Measurements from ENCODE around the gene GLYAT.

Gene GLYAT, protein sequence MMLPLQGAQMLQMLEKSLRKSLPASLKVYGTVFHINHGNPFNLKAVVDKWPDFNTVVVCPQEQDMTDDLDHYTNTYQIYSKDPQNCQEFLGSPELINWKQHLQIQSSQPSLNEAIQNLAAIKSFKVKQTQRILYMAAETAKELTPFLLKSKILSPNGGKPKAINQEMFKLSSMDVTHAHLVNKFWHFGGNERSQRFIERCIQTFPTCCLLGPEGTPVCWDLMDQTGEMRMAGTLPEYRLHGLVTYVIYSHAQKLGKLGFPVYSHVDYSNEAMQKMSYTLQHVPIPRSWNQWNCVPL

DNA sequence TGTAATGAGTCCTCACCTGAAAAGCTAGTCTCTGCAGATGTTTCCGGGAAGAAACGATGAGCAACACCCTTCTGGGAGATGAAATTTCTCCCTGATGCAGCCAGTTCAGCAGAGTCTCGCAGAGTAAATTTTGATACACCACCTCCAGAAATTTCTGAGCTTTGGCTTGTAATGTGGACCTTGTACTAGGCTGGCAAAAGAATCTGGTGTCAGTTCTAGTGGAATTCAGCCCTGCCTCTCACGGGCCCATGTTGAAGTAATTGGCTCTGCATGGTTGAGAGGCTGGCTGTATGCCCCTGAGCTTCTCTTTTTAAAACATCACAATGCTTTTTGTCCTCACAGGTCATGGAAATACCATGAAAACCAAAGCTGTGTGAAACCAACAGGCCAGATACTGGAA is at the start of gene GLYAT:
Gene GLYAT, minus strand, starts transcription at position 125 of the 400 bp plus-strand sequence. CDS start 7,447 bp downstream, outside the sequence.
- no peak for DNase-seq (ENCODE audit: low read depth)
- H3K4me3 ChIP-seq (ENCODE audit: low read depth, low read length), result no peak within 1 kb of the TSS
- TF ChIP-seq, protein P1, sequence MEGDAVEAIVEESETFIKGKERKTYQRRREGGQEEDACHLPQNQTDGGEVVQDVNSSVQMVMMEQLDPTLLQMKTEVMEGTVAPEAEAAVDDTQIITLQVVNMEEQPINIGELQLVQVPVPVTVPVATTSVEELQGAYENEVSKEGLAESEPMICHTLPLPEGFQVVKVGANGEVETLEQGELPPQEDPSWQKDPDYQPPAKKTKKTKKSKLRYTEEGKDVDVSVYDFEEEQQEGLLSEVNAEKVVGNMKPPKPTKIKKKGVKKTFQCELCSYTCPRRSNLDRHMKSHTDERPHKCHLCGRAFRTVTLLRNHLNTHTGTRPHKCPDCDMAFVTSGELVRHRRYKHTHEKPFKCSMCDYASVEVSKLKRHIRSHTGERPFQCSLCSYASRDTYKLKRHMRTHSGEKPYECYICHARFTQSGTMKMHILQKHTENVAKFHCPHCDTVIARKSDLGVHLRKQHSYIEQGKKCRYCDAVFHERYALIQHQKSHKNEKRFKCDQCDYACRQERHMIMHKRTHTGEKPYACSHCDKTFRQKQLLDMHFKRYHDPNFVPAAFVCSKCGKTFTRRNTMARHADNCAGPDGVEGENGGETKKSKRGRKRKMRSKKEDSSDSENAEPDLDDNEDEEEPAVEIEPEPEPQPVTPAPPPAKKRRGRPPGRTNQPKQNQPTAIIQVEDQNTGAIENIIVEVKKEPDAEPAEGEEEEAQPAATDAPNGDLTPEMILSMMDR (IDR thresholded peaks at IDR 0.05; ENCODE audit: low read depth, low read length, missing control alignments), result no peak
- in situ Hi-C loops (cut with HindIII; ENCODE audit: low sequenced_read_pairs), result no loop called here

DNA sequence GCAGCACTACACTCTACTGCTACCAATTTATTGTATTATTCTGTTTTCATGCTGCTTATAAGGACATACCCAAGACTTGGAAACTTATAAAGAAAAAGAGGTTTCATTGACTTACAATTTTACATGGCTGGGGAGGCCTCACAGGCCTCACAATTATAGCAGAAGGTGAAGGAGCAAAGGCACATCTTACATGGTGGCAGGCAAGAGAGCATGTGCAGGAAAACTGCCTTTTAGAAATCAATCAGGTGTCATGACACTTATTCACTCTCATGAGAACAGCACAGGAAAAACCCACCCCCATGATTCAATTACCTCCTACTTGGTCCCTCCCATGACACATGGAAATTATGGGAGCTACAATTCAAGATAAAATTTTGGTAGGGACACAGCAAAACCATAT is 49.6 kb upstream of the GLYAT start:
- TF ChIP-seq, protein P1 (IDR thresholded peaks at IDR 0.05; ENCODE audit: low read depth, low read length, missing control alignments), result no peak
- H3K4me3 ChIP-seq (ENCODE audit: low read depth, low read length), result no peak overlapping the region
- in situ Hi-C loops (cut with HindIII; ENCODE audit: low sequenced_read_pairs), result no loop called here
- DNase-seq (ENCODE audit: low read depth), result no peak

DNA sequence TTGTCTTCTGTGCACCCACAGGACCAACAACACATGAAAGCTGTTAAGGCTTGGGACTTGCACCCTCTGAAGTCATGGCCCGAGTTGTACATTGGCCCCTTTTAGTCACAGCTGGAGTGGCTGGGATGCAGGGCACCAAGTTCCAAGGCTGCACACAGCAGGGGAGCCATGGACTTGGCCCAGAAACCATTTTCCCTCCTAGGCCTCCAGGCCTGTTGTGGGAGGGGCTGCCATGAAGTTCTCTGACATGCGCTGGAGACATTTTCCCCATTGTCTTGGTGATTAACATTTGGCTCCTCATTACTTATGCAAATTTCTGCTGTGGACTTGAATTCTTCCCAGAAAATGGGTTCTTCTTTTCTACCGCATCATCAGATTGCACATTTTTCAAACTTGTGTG is 48.8 kb upstream of the GLYAT start:
- no peak overlapping the region for H3K4me3 ChIP-seq (ENCODE audit: low read depth, low read length)
- no peak for DNase-seq (ENCODE audit: low read depth)
- TF ChIP-seq, protein P1 (IDR thresholded peaks at IDR 0.05; ENCODE audit: low read depth, low read length, missing control alignments), result no peak
- in situ Hi-C loops (cut with HindIII; ENCODE audit: low sequenced_read_pairs), result no loop called here

DNA sequence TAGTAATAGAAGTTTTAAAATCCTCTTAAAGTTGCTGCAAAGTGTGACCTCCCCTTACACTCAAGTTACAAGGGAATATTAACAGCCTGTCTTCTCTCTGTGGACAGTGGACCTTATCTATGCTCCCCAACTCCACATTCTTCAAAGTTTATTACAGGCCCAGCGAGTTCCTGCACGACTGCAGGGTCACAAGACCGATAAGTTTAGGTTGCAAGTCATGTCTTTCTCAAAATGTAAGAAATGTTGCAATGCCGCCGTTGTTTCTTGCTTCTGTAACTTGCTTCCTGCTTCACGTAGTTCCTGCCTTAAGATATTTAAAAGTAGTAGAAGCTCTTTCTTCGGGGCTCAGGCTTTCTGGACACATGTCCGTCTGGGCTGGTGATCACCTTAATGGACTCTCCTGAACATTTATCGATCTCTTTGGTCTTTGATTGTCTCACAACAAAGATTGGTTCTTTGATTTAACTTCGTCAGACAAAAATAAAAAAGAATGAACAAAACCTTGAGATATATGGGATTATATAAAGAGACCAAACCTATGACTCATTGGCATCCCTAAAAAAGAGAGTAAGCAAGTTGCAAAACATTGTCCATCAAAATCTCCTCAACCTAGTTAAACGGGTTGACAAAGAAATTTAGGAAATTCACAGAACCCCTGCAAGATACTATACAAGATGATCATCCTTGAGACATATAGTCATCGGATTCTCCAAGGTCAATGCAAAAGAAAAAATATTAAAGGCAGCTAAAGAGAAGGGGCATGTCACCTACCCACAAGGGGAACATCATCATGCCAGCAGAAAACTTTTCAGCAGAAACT is 45.4 kb upstream of the GLYAT start:
- TF ChIP-seq, protein P1 (IDR thresholded peaks at IDR 0.05; ENCODE audit: low read depth, low read length, missing control alignments), result no peak

DNA sequence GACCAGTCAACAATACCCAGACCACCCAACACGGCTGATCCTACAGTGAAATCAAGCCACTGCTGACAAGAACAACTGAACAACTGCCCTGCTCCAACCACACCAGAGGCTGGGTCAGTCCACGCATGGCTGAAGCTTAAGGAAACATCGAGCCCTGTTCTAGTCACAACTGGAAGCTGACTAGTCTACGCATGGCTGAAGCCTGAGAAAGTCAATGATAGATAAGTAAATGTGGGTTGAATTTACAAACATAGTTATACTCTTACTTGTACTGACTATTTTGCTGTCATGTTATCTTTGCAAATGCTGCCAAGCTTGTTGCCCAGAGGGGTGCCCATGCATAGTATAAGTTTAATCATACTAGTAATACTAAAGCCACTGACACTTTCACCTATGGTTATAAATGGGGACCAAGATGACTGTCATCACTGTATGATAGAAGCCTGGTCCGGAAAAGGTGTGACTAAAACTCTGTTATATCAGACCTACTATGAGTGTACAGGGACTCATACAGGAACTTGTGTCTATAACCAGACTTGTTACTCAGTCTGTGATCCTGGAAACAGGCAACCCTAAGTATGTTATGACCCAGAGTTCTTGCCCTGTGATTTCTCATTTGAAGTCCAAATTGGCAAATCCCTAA is 43.4 kb upstream of the GLYAT start:
- no peak overlapping the region for H3K4me3 ChIP-seq (ENCODE audit: low read depth, low read length)
- in situ Hi-C loops (cut with HindIII; ENCODE audit: low sequenced_read_pairs), result no loop called here
- TF ChIP-seq, protein P1 (IDR thresholded peaks at IDR 0.05; ENCODE audit: low read depth, low read length, missing control alignments), result no peak
- DNase-seq (ENCODE audit: low read depth), result no peak

More for the DNA sequence above, 45.4 kb upstream of the GLYAT start:
- in situ Hi-C loops (cut with HindIII; ENCODE audit: low sequenced_read_pairs), result no loop called here
- no peak overlapping the region for H3K4me3 ChIP-seq (ENCODE audit: low read depth, low read length)
- DNase-seq (ENCODE audit: low read depth), result no peak

DNA sequence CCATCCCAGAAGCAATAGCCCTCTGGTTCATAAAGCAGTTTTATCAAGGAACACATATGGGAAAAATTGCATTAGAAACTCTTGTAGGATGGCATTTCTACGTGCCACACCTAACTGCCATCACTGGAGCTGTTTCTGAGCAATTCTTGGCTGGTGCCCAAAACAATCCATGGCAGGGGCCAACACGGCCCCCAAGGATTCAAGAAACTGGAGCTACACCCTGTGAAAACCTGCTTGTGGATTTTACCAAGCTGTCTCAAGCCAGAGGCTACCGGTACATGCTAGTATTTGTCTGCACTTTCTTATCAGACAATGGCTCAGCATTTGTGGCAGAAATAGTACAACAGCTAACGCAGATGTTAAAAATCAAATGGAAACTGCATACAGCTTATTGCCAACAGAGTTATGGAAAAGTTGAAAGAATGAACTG is 42.4 kb upstream of the GLYAT start:
- no peak for DNase-seq (ENCODE audit: low read depth)
- in situ Hi-C loops (cut with HindIII; ENCODE audit: low sequenced_read_pairs), result no loop called here
- no peak overlapping the region for H3K4me3 ChIP-seq (ENCODE audit: low read depth, low read length)
- TF ChIP-seq, protein P1 (IDR thresholded peaks at IDR 0.05; ENCODE audit: low read depth, low read length, missing control alignments), result no peak
